A673 (cell line): ENCODE data around the gene TP53. TPM values are rescaled to one million over a fixed set of nuclear protein-coding genes. Genes with fewer than 3 reads are reported as not detected.

Source experiments
- BruUV-seq: library from RNA; stranded (reverse); fragments of 400-500 nt; replicated peaks from 2 replicates; lab custom pipeline; 2021; lab: Mats Ljungman, UMichigan
- CTCF ChIA-PET: fragments of 300-600 bp; sonication (Branson Sonifier 250); formaldehyde crosslinking; loops from one replicate; lab custom pipeline; 2022; ENCODE audit warnings: antibody characterized with exemption; lab: Charles Lee
- POLR2A ChIA-PET: fragments of 300-600 bp; sonication (Branson Sonifier 250); formaldehyde crosslinking; loops from one replicate; lab custom pipeline; 2022; ENCODE audit warnings: antibody characterized with exemption; ENCODE audit not compliant: low non-redundant PET; lab: Charles Lee
- DNase-seq: peaks from one replicate; pipeline ENCODE4 v3.0.0-alpha.2; 2015; ENCODE audit warnings: low spot score
- H3K27ac ChIP-seq: fragments of 200-600 bp; sonication (generic); 2 replicates; pipeline ENCODE4 v1.5.1; 2016; ENCODE audit warnings: mixed run types, low read depth, mild to moderate bottlenecking, mixed read lengths, antibody characterized with exemption, low read length; ENCODE audit not compliant: poor library complexity, severe bottlenecking
- H3K27me3 ChIP-seq: fragments of 200-600 bp; sonication (generic); replicated peaks from 2 replicates; pipeline ENCODE4 v1.6.1; 2017; ENCODE audit warnings: mixed run types, low read depth, mild to moderate bottlenecking, mixed read lengths, antibody characterized with exemption, low read length; ENCODE audit not compliant: insufficient read depth, poor library complexity
- H3K36me3 ChIP-seq: fragments of 200-600 bp; sonication (generic); 2 replicates; pipeline ENCODE4 v1.6.1; 2016; ENCODE audit warnings: mixed run types, mild to moderate bottlenecking, mixed read lengths, antibody characterized with exemption, low read length; ENCODE audit not compliant: insufficient read depth, poor library complexity, severe bottlenecking
- H3K4me1 ChIP-seq: fragments of 200-600 bp; sonication (generic); 2 replicates; pipeline ENCODE4 v1.6.1; 2017; ENCODE audit warnings: mixed run types, mild to moderate bottlenecking, mixed read lengths, antibody characterized with exemption, low read length; ENCODE audit not compliant: insufficient read depth, poor library complexity, severe bottlenecking
- H3K4me3 ChIP-seq: fragments of 200-600 bp; sonication (generic); 2 replicates; pipeline ENCODE4 v1.5.1; 2016; ENCODE audit warnings: low read depth, mixed run types, mild to moderate bottlenecking, mixed read lengths, low read length; ENCODE audit not compliant: poor library complexity, severe bottlenecking
- H3K9me3 ChIP-seq: fragments of 200-600 bp; sonication (generic); 2 replicates; pipeline ENCODE4 v1.6.1; 2016; ENCODE audit warnings: mixed run types, low read depth, mild to moderate bottlenecking, mixed read lengths, antibody characterized with exemption, low read length; ENCODE audit not compliant: poor library complexity, severe bottlenecking
- CTCF ChIP-seq: fragments of 300-800, 200-600 bp; sonication (generic); conservative IDR thresholded peaks from 2 replicates; pipeline ENCODE4 v1.5.1; 2017; ENCODE audit warnings: low read depth, mild to moderate bottlenecking, antibody characterized with exemption, low read length, moderate library complexity, mixed read lengths
- EZH2 ChIP-seq: fragments of 200-600 bp; sonication (generic); IDR thresholded peaks from 2 replicates; pipeline ENCODE4 v1.6.1; 2017; ENCODE audit warnings: borderline replicate concordance, low read depth, mild to moderate bottlenecking, mixed read lengths, antibody characterized with exemption, low read length; ENCODE audit not compliant: poor library complexity, severe bottlenecking
- intact Hi-C: fragments of 100-400 bp; cut with micrococcal nuclease; formaldehyde crosslinking; loops from one replicate; pipeline ENCODE4 v1.10.0; 2022; ENCODE audit not compliant: unreplicated experiment
- total RNA-seq: library from RNA; stranded (reverse); gene quantifications from 2 replicates; pipeline ENCODE4 v1.2.3, GENCODE V29; 2021

Gene TP53
- total RNA-seq, 1 experiment from 2014 or later: 34.8 TPM

GRCh38 chr17:7709031-7709430 lies 21.7 kb upstream of the TP53 start:
- DNase-seq: no peak
- POLR2A ChIA-PET: no interaction called here
- Histone ChIP-seq H3K27me3 (no peaks in the 10 kb centered on the region), H3K4me3 (no peak overlapping the region), H3K36me3 (no peaks in the 10 kb centered on the region), H3K27ac (no peak overlapping the region), H3K9me3 (no peaks in the 10 kb centered on the region), H3K4me1 (peaks cover 23% of the 10 kb centered on the region)
- CTCF ChIA-PET: no interaction called here
- no peak for TF ChIP-seq CTCF
- no peak for TF ChIP-seq EZH2
- no TSS peak for BruUV-seq
- intact Hi-C loops: no loop called here

GRCh38 chr17:7707858-7708750 lies 20.8 kb upstream of the TP53 start:
- BruUV-seq: no TSS peak
- no peaks in the 10 kb centered on the region for H3K9me3 ChIP-seq
- TF ChIP-seq CTCF (no peak), EZH2 (no peak)
- POLR2A ChIA-PET: no interaction called here
- intact Hi-C loops: no loop called here
- DNase-seq: no peak
- CTCF ChIA-PET: no interaction called here
- no peaks in the 10 kb centered on the region for H3K36me3 ChIP-seq
- H3K27ac ChIP-seq: no peak overlapping the region
- H3K4me1 ChIP-seq: peaks cover 32% of the 10 kb centered on the region
- no peaks in the 10 kb centered on the region for H3K27me3 ChIP-seq
- no peak overlapping the region for H3K4me3 ChIP-seq

DNA sequence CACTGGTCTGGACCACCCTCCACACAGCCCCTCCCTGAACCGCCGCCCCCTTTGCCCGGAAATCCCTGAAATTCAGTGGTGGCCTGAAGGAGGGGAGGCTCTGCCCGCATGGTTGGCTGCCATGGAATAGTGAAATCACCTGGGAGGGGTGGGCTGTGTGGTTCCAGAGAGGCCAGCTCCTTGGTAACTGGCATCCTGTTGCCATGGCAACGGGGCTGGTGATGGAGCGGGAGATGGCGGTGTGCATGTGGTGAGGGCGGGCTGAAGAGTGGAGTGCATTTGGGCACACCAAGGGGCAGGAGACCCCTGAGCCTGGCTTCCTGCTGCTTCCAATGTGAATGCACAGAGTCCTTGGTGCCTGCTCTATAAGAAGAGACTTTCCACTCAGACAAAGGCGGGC lies 20.2 kb upstream of the TP53 start:
- Histone ChIP-seq H3K9me3 (no peaks in the 10 kb centered on the region), H3K4me3 (no peak overlapping the region), H3K36me3 (peaks cover 3% of the 10 kb centered on the region), H3K27ac (no peak overlapping the region), H3K27me3 (no peaks in the 10 kb centered on the region), H3K4me1 (peaks cover 32% of the 10 kb centered on the region)
- ChIA-PET POLR2A (no interaction called here), CTCF (no interaction called here)
- no peak for DNase-seq
- TF ChIP-seq CTCF (no peak), EZH2 (no peak)
- BruUV-seq: no TSS peak
- intact Hi-C loops: no loop called here
